ENCODE measurements around the gene TTC39A. TPM values are rescaled to one million over a fixed set of nuclear protein-coding genes. Genes with fewer than 3 reads are reported as not detected.

Gene TTC39A
- total RNA-seq, 2 donors from 2014 or later, result 12.8 to 20.7 TPM

DNA sequence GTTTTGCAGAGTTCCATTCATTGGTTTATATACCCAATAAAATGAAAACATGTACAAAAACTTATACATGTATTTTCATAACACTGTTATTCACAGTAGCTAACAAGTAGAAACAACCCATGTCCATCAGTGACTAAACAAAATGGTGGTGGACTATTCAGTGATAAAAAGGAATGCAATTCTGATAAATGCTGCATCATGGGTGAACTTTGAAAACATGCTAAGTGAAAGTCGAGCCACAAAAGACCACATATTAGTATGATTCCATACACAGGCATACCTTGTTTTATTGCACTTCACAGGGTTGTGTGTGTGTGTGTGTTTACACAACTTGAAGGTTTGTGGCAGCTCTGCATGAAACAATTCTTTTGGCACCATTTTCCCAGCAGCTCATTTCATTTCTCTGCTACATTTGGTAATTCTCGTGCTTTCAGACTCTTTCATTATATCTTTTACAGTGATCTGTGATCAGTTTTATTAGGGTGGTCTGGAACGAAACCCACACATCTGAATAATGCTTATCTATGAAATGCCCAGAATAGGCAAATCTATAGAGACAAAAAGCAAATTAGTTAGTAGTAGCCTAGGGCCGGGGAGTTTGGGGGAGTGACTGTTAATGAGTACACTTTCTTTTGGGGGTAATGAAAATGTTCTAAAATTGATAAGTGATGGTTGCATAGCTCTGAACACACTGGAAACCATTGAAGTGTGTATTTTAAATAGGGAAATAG is 67.0 kb downstream of the TTC39A start:
- no peaks in the 10 kb centered on the region for H3K27me3 Mint-ChIP-seq (ENCODE audit: insufficient read depth)
- H3K4me1 Mint-ChIP-seq, result peaks cover 29% of the 10 kb centered on the region
- DNase-seq, result no peak
- no peak overlapping the region for H3K4me3 ChIP-seq (ENCODE audit: low read length)
- WGBS, 2 experiments (ENCODE audit: insufficient coverage in 1 of 2, insufficient read length in 1 of 2), result 93 to 100% methylated on average over 1 to 3 of the region's 4 CpGs
- H3K27ac Mint-ChIP-seq, result no peak overlapping the region
- H3K27me3 ChIP-seq (ENCODE audit: control insufficient read depth, insufficient read depth, low read length, poor library complexity, severe bottlenecking), result no peaks in the 10 kb centered on the region
- H3K4me3 Mint-ChIP-seq, result no peak overlapping the region
- no peaks in the 10 kb centered on the region for H3K9me3 Mint-ChIP-seq
- no peaks in the 10 kb centered on the region for H3K4me1 ChIP-seq (ENCODE audit: control insufficient read depth, insufficient read depth, low read length)
- H3K36me3 Mint-ChIP-seq (ENCODE audit: low read depth), result peaks cover 12% of the 10 kb centered on the region
- H3K36me3 ChIP-seq (ENCODE audit: control insufficient read depth, insufficient read depth, low read length), result no peaks in the 10 kb centered on the region
- no peak overlapping the region for H3K27ac ChIP-seq (ENCODE audit: low read depth, low read length)
- no peak overlapping the region for H3K9ac ChIP-seq (ENCODE audit: extremely low read depth, low read length, poor library complexity, severe bottlenecking)
- TF ChIP-seq, protein P1, sequence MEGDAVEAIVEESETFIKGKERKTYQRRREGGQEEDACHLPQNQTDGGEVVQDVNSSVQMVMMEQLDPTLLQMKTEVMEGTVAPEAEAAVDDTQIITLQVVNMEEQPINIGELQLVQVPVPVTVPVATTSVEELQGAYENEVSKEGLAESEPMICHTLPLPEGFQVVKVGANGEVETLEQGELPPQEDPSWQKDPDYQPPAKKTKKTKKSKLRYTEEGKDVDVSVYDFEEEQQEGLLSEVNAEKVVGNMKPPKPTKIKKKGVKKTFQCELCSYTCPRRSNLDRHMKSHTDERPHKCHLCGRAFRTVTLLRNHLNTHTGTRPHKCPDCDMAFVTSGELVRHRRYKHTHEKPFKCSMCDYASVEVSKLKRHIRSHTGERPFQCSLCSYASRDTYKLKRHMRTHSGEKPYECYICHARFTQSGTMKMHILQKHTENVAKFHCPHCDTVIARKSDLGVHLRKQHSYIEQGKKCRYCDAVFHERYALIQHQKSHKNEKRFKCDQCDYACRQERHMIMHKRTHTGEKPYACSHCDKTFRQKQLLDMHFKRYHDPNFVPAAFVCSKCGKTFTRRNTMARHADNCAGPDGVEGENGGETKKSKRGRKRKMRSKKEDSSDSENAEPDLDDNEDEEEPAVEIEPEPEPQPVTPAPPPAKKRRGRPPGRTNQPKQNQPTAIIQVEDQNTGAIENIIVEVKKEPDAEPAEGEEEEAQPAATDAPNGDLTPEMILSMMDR (conservative IDR thresholded peaks at IDR 0.05), result no peak
- no peaks in the 10 kb centered on the region for H3K9me3 ChIP-seq (ENCODE audit: control insufficient read depth, low read length)

DNA sequence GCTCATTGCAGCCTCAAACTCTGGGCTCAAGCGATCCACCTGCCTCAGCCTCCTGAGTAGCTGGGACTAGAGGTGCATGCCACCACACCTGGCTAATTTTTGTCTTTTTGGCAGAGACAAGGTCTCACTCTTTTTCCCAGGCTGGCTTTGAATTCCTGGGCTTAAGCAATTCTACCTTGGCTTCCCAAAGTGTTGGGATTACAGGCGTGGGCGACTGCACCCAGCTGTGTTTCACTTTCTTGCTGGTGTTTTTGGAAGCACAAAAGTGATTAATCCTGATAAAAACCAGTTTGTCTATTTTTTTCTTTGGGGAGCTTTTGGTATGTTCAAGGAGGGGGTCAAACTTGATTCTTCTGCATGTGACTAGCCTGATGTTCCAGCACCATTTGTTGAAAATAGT is 75.0 kb downstream of the TTC39A start:
- peaks cover 7% of the 10 kb centered on the region for H3K36me3 Mint-ChIP-seq (ENCODE audit: low read depth)
- H3K4me1 ChIP-seq (ENCODE audit: control insufficient read depth, insufficient read depth, low read length), result no peaks in the 10 kb centered on the region
- 87 to 94% methylated on average over 3 of the region's 3 CpGs for WGBS, 2 experiments (ENCODE audit: insufficient coverage in 1 of 2, insufficient read length in 1 of 2)
- H3K9ac ChIP-seq (ENCODE audit: extremely low read depth, low read length, poor library complexity, severe bottlenecking), result no peak overlapping the region
- no peak overlapping the region for H3K27ac Mint-ChIP-seq
- no peak overlapping the region for H3K4me3 Mint-ChIP-seq
- TF ChIP-seq, protein P1 (conservative IDR thresholded peaks at IDR 0.05), result no peak
- H3K27ac ChIP-seq (ENCODE audit: low read depth, low read length), result no peak overlapping the region
- H3K27me3 ChIP-seq (ENCODE audit: control insufficient read depth, insufficient read depth, low read length, poor library complexity, severe bottlenecking), result no peaks in the 10 kb centered on the region
- H3K36me3 ChIP-seq (ENCODE audit: control insufficient read depth, insufficient read depth, low read length), result no peaks in the 10 kb centered on the region
- DNase-seq, result no peak
- H3K9me3 ChIP-seq (ENCODE audit: control insufficient read depth, low read length), result no peaks in the 10 kb centered on the region
- H3K4me1 Mint-ChIP-seq, result peaks cover 19% of the 10 kb centered on the region
- no peaks in the 10 kb centered on the region for H3K27me3 Mint-ChIP-seq (ENCODE audit: insufficient read depth)
- no peak overlapping the region for H3K4me3 ChIP-seq (ENCODE audit: low read length)
- no peaks in the 10 kb centered on the region for H3K9me3 Mint-ChIP-seq

GRCh38 chr1:51253691-51254090 is 76.7 kb downstream of the TTC39A start:
- Histone ChIP-seq H3K4me1 (ENCODE audit: control insufficient read depth, insufficient read depth, low read length) (no peaks in the 10 kb centered on the region), H3K9me3 (ENCODE audit: control insufficient read depth, low read length) (no peaks in the 10 kb centered on the region), H3K4me3 (ENCODE audit: low read length) (no peak overlapping the region), H3K27ac (ENCODE audit: low read depth, low read length) (no peak overlapping the region), H3K27me3 (ENCODE audit: control insufficient read depth, insufficient read depth, low read length, poor library complexity, severe bottlenecking) (no peaks in the 10 kb centered on the region), H3K9ac (ENCODE audit: extremely low read depth, low read length, poor library complexity, severe bottlenecking) (no peak overlapping the region), H3K36me3 (ENCODE audit: control insufficient read depth, insufficient read depth, low read length) (no peaks in the 10 kb centered on the region)
- H3K4me3 Mint-ChIP-seq, result no peak overlapping the region
- TF ChIP-seq, protein P1 (conservative IDR thresholded peaks at IDR 0.05), result no peak
- no peak for DNase-seq
- no peak overlapping the region for H3K27ac Mint-ChIP-seq
- H3K9me3 Mint-ChIP-seq, result no peaks in the 10 kb centered on the region
- H3K27me3 Mint-ChIP-seq (ENCODE audit: insufficient read depth), result no peaks in the 10 kb centered on the region
- H3K4me1 Mint-ChIP-seq, result peaks cover 7% of the 10 kb centered on the region
- 94 to 98% methylated on average over 4 of the region's 5 CpGs for WGBS, 2 experiments (ENCODE audit: insufficient coverage in 1 of 2, insufficient read length in 1 of 2)
- peaks cover 7% of the 10 kb centered on the region for H3K36me3 Mint-ChIP-seq (ENCODE audit: low read depth)
